Left hindlimb (tissue), 1 donor: Measurements from ENCODE around the gene SETD4.
A peak's percentile ranks its signal among the peaks of the same experiment; 100 is the strongest.

Source experiments
- DNase-seq: peaks from one replicate; pipeline ENCODE4 v3.0.0-alpha.2; 2018

Gene SETD4

DNA sequence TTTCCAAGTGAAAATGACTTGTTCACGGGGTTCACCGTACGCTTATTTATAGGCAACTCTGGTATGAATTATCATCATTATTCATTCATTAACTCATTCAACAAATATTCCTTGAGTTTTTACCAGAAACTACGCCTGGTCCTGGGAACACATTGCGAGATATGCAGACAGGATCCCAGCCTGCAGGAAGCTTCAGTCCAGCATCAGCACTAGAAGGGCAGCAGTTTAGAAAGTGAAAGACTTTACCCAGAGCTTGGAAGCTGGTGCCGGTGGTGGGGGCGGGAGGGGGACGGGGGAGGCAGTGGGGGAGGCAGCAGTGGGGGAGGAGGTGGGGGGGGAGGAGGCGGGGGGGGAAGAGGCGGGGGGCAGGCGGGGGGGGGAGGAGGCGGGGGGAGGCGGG is 55.9 kb downstream of the SETD4 start:
- DNase-seq, result no peak

GRCh38 chr21:36003776-36004175 is 56.5 kb downstream of the SETD4 start:
- no peak for DNase-seq

GRCh38 chr21:35996217-35996616 is 64.1 kb downstream of the SETD4 start:
- DNase-seq, result no peak

DNA sequence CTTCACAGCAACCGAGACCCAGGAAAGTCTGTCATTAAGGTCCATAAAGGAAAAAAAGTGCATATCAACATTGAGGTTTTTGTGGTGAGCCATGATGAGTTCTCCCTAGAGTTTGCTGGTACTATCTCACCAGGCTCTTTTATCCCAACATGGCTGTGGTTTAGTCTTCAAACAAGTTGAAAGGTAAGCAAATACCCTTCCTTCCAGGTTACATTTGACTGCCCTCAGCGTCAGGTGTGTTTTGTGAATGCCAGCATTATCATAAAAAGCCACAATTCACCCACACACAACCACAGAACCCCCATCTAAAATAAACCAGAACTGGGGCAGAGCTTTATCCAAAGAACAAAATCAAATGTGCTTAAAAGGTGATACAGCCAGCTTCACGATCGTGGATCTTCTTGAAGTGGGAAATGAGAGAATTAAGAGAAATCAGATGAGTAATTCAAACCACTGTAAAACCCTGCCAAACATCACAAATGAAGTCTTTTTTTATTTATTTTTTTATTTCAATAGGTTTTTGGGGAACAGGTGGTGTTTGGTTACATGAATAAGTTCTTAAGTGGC is 64.7 kb downstream of the SETD4 start:
- DNase-seq, result no peak

- DNase-seq, result no peak
Measured at GRCh38 chr21:35994613-35995012, 65.7 kb downstream of the SETD4 start.

DNA sequence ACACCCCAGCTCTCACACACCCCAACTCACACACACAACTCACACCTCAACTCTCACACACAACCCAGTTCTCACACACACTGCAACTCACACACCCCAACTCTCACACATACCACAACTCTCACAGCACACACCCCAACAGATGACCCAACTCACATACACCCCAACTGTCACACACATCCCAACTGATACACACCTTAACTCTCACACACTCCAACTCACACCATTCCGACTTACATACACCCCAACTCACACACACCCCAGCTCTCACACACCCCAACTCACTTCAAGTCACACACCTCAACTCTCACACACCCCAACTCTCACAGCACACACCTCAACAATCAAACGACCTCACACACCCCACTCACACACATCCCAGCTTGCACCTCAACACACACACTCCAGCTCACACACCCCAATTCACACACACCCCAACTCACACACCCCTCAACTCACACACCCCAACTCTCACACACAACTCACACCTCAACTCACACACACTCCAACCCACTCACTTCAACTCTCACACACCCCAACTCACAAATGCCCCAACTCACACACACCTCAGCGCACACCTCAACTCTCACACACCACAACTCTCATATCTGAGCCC is 66.3 kb downstream of the SETD4 start:
- DNase-seq, result no peak

DNA sequence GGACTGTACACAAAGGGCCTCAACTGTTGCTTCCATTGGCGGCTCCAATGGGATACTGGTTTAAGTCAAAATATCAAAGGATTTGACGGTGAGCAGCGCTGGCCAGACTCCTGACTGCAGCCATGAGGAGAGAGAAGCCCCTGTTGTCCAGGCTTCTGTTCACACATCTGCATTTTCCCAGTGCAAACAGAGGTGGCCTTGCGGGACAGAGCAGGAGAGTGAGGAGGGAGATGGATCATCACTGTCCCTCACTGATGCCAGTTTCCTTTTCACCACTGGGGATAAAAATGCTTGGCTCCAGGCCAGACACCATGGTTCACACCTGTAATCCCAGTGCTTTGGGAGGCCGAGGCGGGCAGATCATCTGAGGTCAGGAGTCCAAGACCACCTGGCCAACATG is 69.2 kb downstream of the SETD4 start:
- DNase-seq, result no peak

DNA sequence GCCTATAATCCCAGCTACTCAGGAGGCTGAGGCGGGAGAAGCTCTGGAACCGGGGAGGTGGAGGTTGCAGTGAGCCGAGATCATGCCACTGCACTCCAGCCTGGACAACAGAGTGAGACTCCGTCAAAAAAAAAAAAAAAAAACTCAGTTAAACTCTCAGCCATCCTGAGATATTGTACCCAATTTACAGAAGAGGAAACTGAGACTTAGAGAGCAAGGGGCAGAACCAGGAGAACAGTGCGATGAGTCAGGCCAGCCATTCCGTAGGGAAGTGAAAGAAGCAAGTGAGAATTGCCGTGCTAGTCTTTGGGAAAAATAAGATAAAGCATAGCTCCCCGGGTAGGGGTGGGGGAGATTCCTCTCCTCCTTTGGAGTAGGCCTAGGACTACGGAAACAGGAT is 69.7 kb downstream of the SETD4 start:
- DNase-seq, result no peak

DNA sequence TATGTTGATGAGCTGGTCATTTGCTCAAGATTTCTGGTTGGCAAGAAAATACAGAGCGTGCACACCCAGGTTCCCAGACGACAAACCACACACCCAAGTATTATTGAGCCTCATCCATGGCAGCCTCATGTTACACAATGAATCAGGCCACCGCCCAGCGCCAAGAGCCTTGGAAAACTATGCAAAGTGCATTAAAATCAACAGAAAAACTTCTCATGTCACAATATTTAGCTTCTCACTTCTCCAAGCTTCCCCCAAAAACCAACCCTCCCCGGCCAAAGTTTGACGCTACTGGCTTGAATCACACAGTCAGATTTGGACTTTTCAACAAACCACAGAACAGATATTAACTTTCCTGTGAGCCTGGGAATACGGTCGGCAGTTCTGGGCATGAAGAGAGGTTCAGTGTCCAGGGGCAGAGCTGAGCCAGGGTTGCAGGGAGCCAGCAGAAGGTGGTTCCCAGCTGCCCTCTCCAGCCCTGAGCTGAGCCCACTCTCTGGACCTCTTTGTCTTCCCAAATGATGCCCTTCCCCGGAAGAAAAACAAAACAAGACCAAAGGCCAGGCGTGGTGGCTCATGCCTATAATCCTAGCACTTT is 71.1 kb downstream of the SETD4 start:
- peak; percentile 60 for DNase-seq

DNA sequence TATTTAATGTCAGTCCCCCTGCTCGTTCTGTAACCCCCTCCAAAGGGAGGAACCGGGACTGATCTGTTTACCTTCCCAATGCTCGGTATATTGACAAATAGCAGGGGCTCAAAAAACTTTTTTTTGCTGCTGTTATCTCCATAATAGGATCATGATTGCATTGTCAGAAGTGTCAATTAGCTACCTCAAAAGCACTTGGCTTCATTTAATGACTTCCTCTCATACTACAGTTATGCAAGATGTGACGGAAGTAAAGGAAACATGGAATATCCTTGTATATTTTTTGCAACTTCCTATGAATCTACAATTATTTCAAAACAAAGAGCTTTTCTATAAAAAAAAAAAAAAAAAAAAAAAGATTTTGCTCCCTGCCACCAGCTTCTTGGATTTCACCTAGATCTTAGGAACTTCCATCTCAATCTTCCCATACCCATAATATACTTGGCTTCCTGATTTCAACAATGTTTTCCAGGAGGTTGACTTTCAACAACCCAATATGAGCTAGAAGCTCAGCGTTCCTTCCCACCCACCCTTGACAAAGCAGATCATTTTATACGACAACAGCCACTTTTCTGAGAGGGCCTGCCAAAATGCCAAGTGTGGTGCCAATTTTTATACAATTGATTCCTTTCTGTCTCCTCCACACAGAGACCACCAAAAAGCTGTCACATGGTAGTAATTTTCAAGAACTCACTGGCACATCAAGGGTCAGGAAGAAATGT is 71.7 kb downstream of the SETD4 start:
- no peak for DNase-seq

GRCh38 chr21:35987475-35987874 is 72.9 kb downstream of the SETD4 start:
- DNase-seq, result no peak

DNA sequence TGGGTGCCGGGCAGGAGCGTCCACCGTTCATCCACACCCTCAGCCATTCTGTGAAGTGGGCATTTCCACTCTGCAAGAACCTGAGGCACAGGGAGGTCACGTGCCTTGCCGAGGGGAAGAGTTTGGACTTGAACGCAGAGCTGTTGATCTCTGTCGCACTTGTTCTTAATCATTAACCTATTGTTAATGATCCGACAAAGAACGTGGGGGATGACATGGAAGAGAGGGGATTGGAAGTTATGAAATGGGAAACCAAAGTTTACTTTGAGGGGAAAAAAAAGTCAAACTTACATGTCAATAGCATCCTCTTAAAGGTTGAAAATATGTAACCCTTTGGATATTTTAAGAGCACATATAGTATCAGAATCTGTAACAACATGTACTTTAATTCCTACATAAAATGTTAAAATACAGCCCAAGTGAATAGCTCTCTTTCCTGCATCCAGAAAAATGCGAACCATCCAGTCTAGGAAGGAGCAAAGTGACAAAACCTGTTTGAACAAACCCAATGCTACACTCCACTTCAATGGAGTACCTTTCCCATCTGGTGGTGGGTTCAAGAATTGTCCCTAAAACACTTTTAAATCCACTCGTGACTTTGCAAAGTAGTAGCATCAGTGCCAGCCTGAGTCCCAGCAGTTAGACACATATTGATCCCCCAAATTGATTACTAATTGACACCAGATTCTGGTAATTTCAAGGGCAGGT is 75.5 kb downstream of the SETD4 start:
- DNase-seq, result no peak
